GM12878 (cell line): ENCODE results near the gene RAMP1. TPM values are rescaled to one million over a fixed set of nuclear protein-coding genes. Genes with fewer than 3 reads are reported as not detected.

Experiments used
- ATAC-seq: fragments of 200-7000 bp; cut with Tn5 transposase; 3 replicates; pipeline ENCODE4 v1.9.1; 2020; ENCODE audit warnings: mild to moderate bottlenecking, moderate library complexity
- BruUV-seq: library from RNA; stranded (reverse); fragments of 400-500 nt; replicated peaks from 2 replicates; lab custom pipeline; 2021; lab: Mats Ljungman, UMichigan
- CTCF ChIA-PET: fragments of 300-600 bp; sonication (Branson Sonifier 250); formaldehyde crosslinking; extraction: SDS; loops from one replicate; lab custom pipeline; 2021; ENCODE audit warnings: inconsistent platforms; lab: Yijun Ruan, JAX
- POLR2A ChIA-PET: fragments of 350-600 bp; formaldehyde crosslinking; extraction: SDS; loops from one replicate; lab custom pipeline; 2021; ENCODE audit warnings: inconsistent platforms; lab: Charles Lee
- RAD21 ChIA-PET: fragments of 300-600 bp; sonication (Branson Sonifier 250); formaldehyde crosslinking; loops from one replicate; lab custom pipeline; 2023; ENCODE audit warnings: antibody characterized with exemption; ENCODE audit not compliant: unreplicated experiment; lab: Charles Lee
- SMC1A ChIA-PET: fragments of 300-600 bp; sonication (Branson Sonifier 250); formaldehyde crosslinking; loops from one replicate; lab custom pipeline; 2023; ENCODE audit not compliant: unreplicated experiment, uncharacterized antibody; lab: Charles Lee
- DNase-seq: peaks from one replicate; pipeline ENCODE4 v3.0.0-alpha.2; 2011; ENCODE audit warnings: low read depth, low spot score
- FAIRE-seq: peaks from 3 replicates; lab custom pipeline; 2011; peaks lifted over from hg19 to GRCh38; lab: Jason Lieb, UNC
- H2AFZ ChIP-seq: 2 replicates; pipeline ENCODE4 v1.6.0; 2011; ENCODE audit warnings: low read depth, low read length, control low read depth; ENCODE audit not compliant: control insufficient read depth
- H3K27ac ChIP-seq: 2 replicates; pipeline ENCODE4 v1.5.1; 2011; ENCODE audit warnings: control low read depth; ENCODE audit not compliant: control insufficient read depth, insufficient read depth
- H3K27me3 ChIP-seq, 2 experiments: replicated peaks in 1 of 2; 2 replicates each; pipeline versions ENCODE4 v1.6.0 to v1.6.1; 2011; ENCODE audit warnings: low read length in 1 of 2; ENCODE audit not compliant: control insufficient read depth in 2 of 2, insufficient read depth in 2 of 2
- H3K36me3 ChIP-seq, 2 experiments: 2 replicates each; pipeline ENCODE4 v1.5.1; 2011; ENCODE audit warnings: low read length in 1 of 2; ENCODE audit not compliant: control insufficient read depth in 2 of 2, insufficient read depth in 2 of 2
- H3K4me1 ChIP-seq: 2 replicates; pipeline ENCODE4 v1.6.1; 2011; ENCODE audit warnings: mild to moderate bottlenecking, low read length, moderate library complexity, mixed read lengths; ENCODE audit not compliant: control insufficient read depth, insufficient read depth
- H3K4me2 ChIP-seq: 2 replicates; pipeline ENCODE4 v1.6.0; 2011; ENCODE audit warnings: control low read depth; ENCODE audit not compliant: control insufficient read depth, insufficient read depth
- H3K4me3 ChIP-seq: fragments of 200-600 bp; sonication (generic); 2 replicates; pipeline ENCODE4 v1.5.1; 2016
- H3K79me2 ChIP-seq: 2 replicates; pipeline ENCODE4 v1.6.0; 2011; ENCODE audit warnings: low read length; ENCODE audit not compliant: control insufficient read depth, insufficient read depth
- H3K9ac ChIP-seq: 2 replicates; pipeline ENCODE4 v1.8.0; 2011; ENCODE audit warnings: low read length, control low read depth, mixed read lengths; ENCODE audit not compliant: control insufficient read depth, insufficient read depth
- H3K9me3 ChIP-seq: replicated peaks from 3 replicates; pipeline ENCODE4 v1.5.1; 2011; ENCODE audit warnings: mild to moderate bottlenecking, low read length; ENCODE audit not compliant: control insufficient read depth, insufficient read depth
- H4K20me1 ChIP-seq: 2 replicates; pipeline ENCODE4 v1.6.0; 2011; ENCODE audit not compliant: control insufficient read depth, insufficient read depth
- BMI1 ChIP-seq: fragments of 450-650 bp; IDR thresholded peaks from 2 replicates; pipeline ENCODE4 v1.6.1; 2016; ENCODE audit warnings: mild to moderate bottlenecking, moderate library complexity, borderline replicate concordance
- CBX3 ChIP-seq: fragments of 200-600 bp; sonication (generic); IDR thresholded peaks from 2 replicates; pipeline ENCODE4 v1.6.1; 2016; ENCODE audit warnings: low read depth, borderline replicate concordance
- CHD1 ChIP-seq: IDR thresholded peaks from 2 replicates; pipeline ENCODE4 v1.6.1; 2012; ENCODE audit warnings: low read depth, low read length, improper control_type of control experiment
- CHD2 ChIP-seq: IDR thresholded peaks from 2 replicates; pipeline ENCODE4 v1.6.1; 2011; ENCODE audit warnings: low read depth, low read length, improper control_type of control experiment, borderline replicate concordance
- EZH2 ChIP-seq: IDR thresholded peaks from 2 replicates; pipeline ENCODE4 v1.6.1; 2012; ENCODE audit warnings: low read depth, mild to moderate bottlenecking, control low read depth, inconsistent platforms, low read length, borderline replicate concordance; ENCODE audit not compliant: control insufficient read depth
- IRF4 ChIP-seq: IDR thresholded peaks from 2 replicates; pipeline ENCODE4 v1.6.1; 2011; ENCODE audit warnings: low read depth, low read length
- MLLT1 ChIP-seq: fragments of 450-650 bp; IDR thresholded peaks from 2 replicates; pipeline ENCODE4 v1.6.1; 2016; ENCODE audit warnings: mild to moderate bottlenecking
- MTA3 ChIP-seq: IDR thresholded peaks from 2 replicates; pipeline ENCODE4 v1.6.1; 2012; ENCODE audit warnings: low read length, inconsistent platforms, borderline replicate concordance
- MYC ChIP-seq: IDR thresholded peaks from 2 replicates; pipeline ENCODE4 v1.6.1; 2011; ENCODE audit warnings: mild to moderate bottlenecking, low read length, moderate library complexity, inconsistent platforms; ENCODE audit not compliant: insufficient read depth, insufficient replicate concordance, insufficient read length, severe bottlenecking
- PML ChIP-seq: IDR thresholded peaks from 2 replicates; pipeline ENCODE4 v1.6.1; 2012; ENCODE audit warnings: low read length, inconsistent platforms
- POLR2A ChIP-seq: IDR thresholded peaks from 2 replicates; pipeline ENCODE4 v1.6.1; 2011; ENCODE audit warnings: low read depth, mild to moderate bottlenecking, low read length
- SREBF2 ChIP-seq: IDR thresholded peaks from 2 replicates; pipeline ENCODE4 v1.6.1; 2012; ENCODE audit warnings: mild to moderate bottlenecking, low read length
- STAT1 ChIP-seq: fragments of 450-650 bp; conservative IDR thresholded peaks from 2 replicates; pipeline ENCODE4 v1.6.1; 2014; ENCODE audit warnings: antibody characterized with exemption, mild to moderate bottlenecking
- TAF1 ChIP-seq: IDR thresholded peaks from 2 replicates; pipeline ENCODE4 v1.6.1; 2011; ENCODE audit warnings: mild to moderate bottlenecking, low read depth, low read length, borderline replicate concordance
- WRNIP1 ChIP-seq: IDR thresholded peaks from 2 replicates; pipeline ENCODE4 v1.6.1; 2011; ENCODE audit warnings: low read depth, low read length, improper control_type of control experiment, borderline replicate concordance
- WGBS: methylation state at CpG from one replicate; pipeline ENCODE4 v1.1.6; 2016; ENCODE audit warnings: low lambda C conversion rate; ENCODE audit not compliant: insufficient replicate concordance, insufficient coverage; ENCODE audit errors: missing lambda C conversion rate; 5-methylcytosine and 5-hydroxymethylcytosine counted together
- in situ Hi-C: fragments of 300-500 bp; cut with MboI; formaldehyde crosslinking; loops from 9 replicates; pipeline ENCODE4 v1.14.3; 2018; ENCODE audit warnings: mixed read lengths
- intact Hi-C: fragments of 100-400 bp; cut with micrococcal nuclease; formaldehyde crosslinking; loops from one replicate; pipeline ENCODE4 v1.14.2; 2022; ENCODE audit not compliant: unreplicated experiment
- polyA plus RNA-seq, 11 experiments: library from polyadenylated mRNA; depleted of rRNA in 4 of 11; unstranded in 6 of 11; stranded (reverse) in 5 of 11; fragments of >200 nt; fragmentation: Nextera tagmentation in 4 of 11; fragmentation: Illumina TruSeq in 1 of 11; extraction: Ambion mirVana in 4 of 11; extraction: Trizol in 1 of 11; gene quantifications; 1 replicate in 1 of 11; 2 replicates in 10 of 11; pipeline versions ENCODE4 v1.2.1 to v1.2.3, GENCODE V29; 2011 to 2016; ENCODE audit warnings: inconsistent platforms in 2 of 11, missing spikeins in 2 of 11, low read depth in 1 of 11
- total RNA-seq, 4 experiments: library from RNA; depleted of rRNA in 3 of 4; stranded (reverse); fragments of >200 nt in 3 of 4; fragmentation: Illumina TruSeq in 1 of 4; extraction: Trizol in 1 of 4; gene quantifications; 2 replicates each; pipeline versions ENCODE4 v1.2.1 to v1.2.3, GENCODE V29; 2013 to 2021
- TF ChIP-seq, protein P1 (sequence below): IDR thresholded peaks from 2 replicates; pipeline ENCODE4 v1.6.1; 2011; ENCODE audit warnings: low read depth, mild to moderate bottlenecking, low read length, moderate library complexity, borderline replicate concordance; ENCODE audit errors: extremely low read depth

RAMP1 gene
- total and polyA plus RNA-seq, 10 of the 15 experiments (the other 5 are each of a cell fraction or from before 2014, with no cell fraction given), result 0.11 to 0.19 (median 0.12) TPM; not detected in 7

- no peaks in the 10 kb centered on the region for H3K79me2 ChIP-seq
- in situ Hi-C loops (no loop called here), intact Hi-C loops (no loop called here)
- WGBS, result 45% methylated on average over 8 of the region's 10 CpGs
- ChIA-PET POLR2A (no interaction called here), CTCF (no interaction called here), SMC1A (no interaction called here), RAD21 (no interaction called here)
- H3K27ac ChIP-seq, result no peak overlapping the region
- DNase-seq (no peak), FAIRE-seq (no peak), ATAC-seq (no peak)
- H2AFZ ChIP-seq, result no peak overlapping the region
- no peak overlapping the region for H3K4me2 ChIP-seq
- TF ChIP-seq IRF4 (no peak), MYC (no peak), STAT1 (no peak), POLR2A (no peak), PML (no peak), CHD1 (no peak), CHD2 (no peak), SREBF2 (no peak), BMI1 (no peak), MLLT1 (no peak), EZH2 (no peak), TAF1 (no peak), MTA3 (no peak), CBX3 (no peak), WRNIP1 (no peak)
- TF ChIP-seq, protein P1, sequence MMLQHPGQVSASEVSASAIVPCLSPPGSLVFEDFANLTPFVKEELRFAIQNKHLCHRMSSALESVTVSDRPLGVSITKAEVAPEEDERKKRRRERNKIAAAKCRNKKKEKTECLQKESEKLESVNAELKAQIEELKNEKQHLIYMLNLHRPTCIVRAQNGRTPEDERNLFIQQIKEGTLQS, result no peak
- no peak overlapping the region for H3K4me3 ChIP-seq
- H3K9ac ChIP-seq, result no peak overlapping the region
- no TSS peak for BruUV-seq
- no peaks in the 10 kb centered on the region for H3K9me3 ChIP-seq
- H3K4me1 ChIP-seq, result no peaks in the 10 kb centered on the region
- no peaks in the 10 kb centered on the region for H3K36me3 ChIP-seq
- no peaks in the 10 kb centered on the region for H3K27me3 ChIP-seq
- H4K20me1 ChIP-seq, result no peaks in the 10 kb centered on the region
Measured at GRCh38 chr2:237883951-237884446, 24.6 kb downstream of the RAMP1 start.
